Ammon's horn (tissue), 1 donor: ENCODE data around the gene DCAF11.

ENCODE experiments used
- DNase-seq: peaks from one replicate; pipeline ENCODE4 v3.0.0-alpha.2; 2016; ENCODE audit warnings: low spot score

Gene DCAF11

GRCh38 chr14:24160850-24161804, 46.5 kb downstream of the DCAF11 start, which contains the start of gene IRF9:
IRF9 (plus strand) TSS chr14:24161265; CDS start chr14:24162145, 880 bp downstream.
- DNase-seq: peak; percentile 96

GRCh38 chr14:24162093-24162492, 47.5 kb downstream of the DCAF11 start:
- no peak for DNase-seq

- DNase-seq: no peak
Observed at GRCh38 chr14:24164518-24164991, 50.0 kb downstream of the DCAF11 start.

- no peak for DNase-seq
Observed at GRCh38 chr14:24165785-24166184, 51.2 kb downstream of the DCAF11 start.

GRCh38 chr14:24167469-24168114, 53.0 kb downstream of the DCAF11 start:
- no peak for DNase-seq

DNA sequence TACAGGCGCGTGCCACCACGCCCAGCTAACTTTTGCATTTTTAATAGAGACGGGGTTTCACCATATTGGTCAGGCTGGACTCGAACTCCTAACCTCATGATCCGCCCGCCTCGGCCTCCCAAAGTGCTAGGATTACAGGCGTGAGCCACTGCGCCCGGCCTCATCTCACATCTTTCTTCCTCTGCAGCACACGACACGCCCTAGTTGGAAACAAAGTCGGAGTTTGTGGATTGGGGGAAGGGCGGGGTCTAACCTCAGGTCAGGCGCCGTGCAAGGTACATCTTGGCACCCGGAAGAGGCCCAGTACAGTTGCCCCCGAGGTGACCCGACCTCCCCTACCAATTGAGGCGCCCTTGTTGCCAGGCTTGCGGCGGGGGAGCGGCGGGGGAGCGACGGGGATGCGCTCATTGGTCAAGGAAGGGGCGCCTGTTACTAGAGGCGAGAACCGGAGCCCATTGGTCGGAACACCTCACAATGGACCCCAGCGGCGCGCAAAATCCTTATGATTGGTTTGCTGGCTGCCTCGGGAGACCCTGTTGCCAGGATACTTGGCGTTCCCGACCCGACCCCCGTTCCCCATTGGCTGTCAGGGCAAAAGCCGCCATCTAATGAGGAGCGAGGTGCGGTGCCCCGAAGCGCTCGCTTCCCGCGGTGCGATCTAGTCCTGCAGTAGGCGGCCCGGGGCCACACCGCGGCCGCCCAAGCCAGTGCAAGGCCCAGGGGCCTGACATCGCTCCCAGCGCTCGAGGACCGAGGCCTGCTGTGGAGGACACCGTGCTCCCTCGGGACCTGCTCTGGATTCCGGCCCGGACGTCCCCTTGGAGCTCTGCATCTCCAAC, 57.1 kb downstream of the DCAF11 start, which contains the start of gene REC8:
Gene REC8 (plus strand): TSS at position 659 of the 839 bp plus-strand sequence. CDS start 473 bp downstream, outside the sequence.
- DNase-seq: peak; percentile 97

- DNase-seq: no peak
Observed at GRCh38 chr14:24172261-24172860, 57.8 kb downstream of the DCAF11 start.

- no peak for DNase-seq
Observed at GRCh38 chr14:24172871-24173281, 58.3 kb downstream of the DCAF11 start.
